AG04450 (cell line): Measurements from ENCODE around the gene DNAH5. TPM values are rescaled to one million over a fixed set of nuclear protein-coding genes. Genes with fewer than 3 reads are reported as not detected.

Source experiments
- CTCF ChIA-PET: fragments of 300-600, 350-600 bp; formaldehyde crosslinking; extraction: SDS; loops from one replicate; lab custom pipeline; 2022; ENCODE audit warnings: antibody characterized with exemption, inconsistent platforms; lab: Charles Lee
- POLR2A ChIA-PET: fragments of 350-600 bp; formaldehyde crosslinking; extraction: SDS; loops from one replicate; lab custom pipeline; 2021; ENCODE audit warnings: antibody characterized with exemption, inconsistent platforms; lab: Yijun Ruan, JAX
- DNase-seq: peaks from one replicate; pipeline ENCODE4 v3.0.0-alpha.2; 2011; ENCODE audit warnings: low read depth, low spot score
- H3K27ac ChIP-seq: one replicate; pipeline ENCODE4 v1.5.1; 2012; ENCODE audit warnings: low read depth, low read length, control low read depth
- H3K27me3 ChIP-seq: one replicate; pipeline ENCODE4 v1.6.0; 2012; ENCODE audit warnings: low read length; ENCODE audit not compliant: control insufficient read depth, insufficient read depth
- H3K4me3 ChIP-seq: 2 replicates; pipeline ENCODE4 v1.5.1; 2011; ENCODE audit warnings: mild to moderate bottlenecking, low read depth, low read length, control low read depth
- H3K9me3 ChIP-seq: 2 replicates; pipeline ENCODE4 v1.5.1; 2012; ENCODE audit warnings: low read length; ENCODE audit not compliant: control insufficient read depth, insufficient read depth
- CTCF ChIP-seq: IDR thresholded peaks from 2 replicates; pipeline ENCODE4 v1.5.1; 2011; ENCODE audit warnings: low read depth, low read length, control low read depth, inconsistent platforms
- polyA plus RNA-seq: library from polyadenylated mRNA; depleted of rRNA; stranded (reverse); fragments of >200 nt; gene quantifications from 2 replicates; pipeline ENCODE4 v1.2.3, GENCODE V29; 2011

Gene DNAH5
- polyA plus RNA-seq, 1 experiment: 12.4 TPM

- Histone ChIP-seq H3K27me3 (no peaks in the 10 kb centered on the region), H3K4me3 (no peak overlapping the region), H3K27ac (no peak overlapping the region), H3K9me3 (no peaks in the 10 kb centered on the region)
- TF ChIP-seq CTCF: no peak
- ChIA-PET CTCF (no interaction called here), POLR2A (no interaction called here)
- no peak for DNase-seq
Measured at GRCh38 chr5:13766236-13766635, 178.3 kb downstream of the DNAH5 start.

- no peak overlapping the region for H3K4me3 ChIP-seq
- no peak for TF ChIP-seq CTCF
- H3K27me3 ChIP-seq: no peaks in the 10 kb centered on the region
- ChIA-PET CTCF (no interaction called here), POLR2A (no interaction called here)
- H3K9me3 ChIP-seq: no peaks in the 10 kb centered on the region
- no peak for DNase-seq
- H3K27ac ChIP-seq: no peak overlapping the region
Measured at GRCh38 chr5:13763719-13764118, 180.8 kb downstream of the DNAH5 start.

GRCh38 chr5:13749766-13750165 lies 194.7 kb downstream of the DNAH5 start:
- POLR2A ChIA-PET: no interaction called here
- no peaks in the 10 kb centered on the region for H3K9me3 ChIP-seq
- no peak overlapping the region for H3K27ac ChIP-seq
- H3K27me3 ChIP-seq: no peaks in the 10 kb centered on the region
- DNase-seq: no peak
- CTCF ChIA-PET: no interaction called here
- H3K4me3 ChIP-seq: no peak overlapping the region
- TF ChIP-seq CTCF: no peak

- CTCF ChIA-PET: no interaction called here
- no peak for TF ChIP-seq CTCF
- Histone ChIP-seq H3K27ac (no peak overlapping the region), H3K4me3 (no peak overlapping the region), H3K9me3 (no peaks in the 10 kb centered on the region), H3K27me3 (no peaks in the 10 kb centered on the region)
- no peak for DNase-seq
- POLR2A ChIA-PET: interaction anchor here (1.5 kb wide), 1 partner anchor 25 kb away, joined by 5 read pairs; no protein-coding TSS in a partner anchor
Measured at GRCh38 chr5:13746026-13746425, 198.5 kb downstream of the DNAH5 start.

GRCh38 chr5:13745508-13745907 lies 199.0 kb downstream of the DNAH5 start:
- Histone ChIP-seq H3K27me3 (no peaks in the 10 kb centered on the region), H3K9me3 (no peaks in the 10 kb centered on the region), H3K4me3 (no peak overlapping the region), H3K27ac (no peak overlapping the region)
- ChIA-PET CTCF (no interaction called here), POLR2A (interaction anchor here (1.5 kb wide), 1 partner anchor 25 kb away, joined by 5 read pairs; no protein-coding TSS in a partner anchor)
- no peak for TF ChIP-seq CTCF
- DNase-seq: peak; percentile 55
